ENCODE data around the gene FXYD1. TPM values are rescaled to one million over a fixed set of nuclear protein-coding genes. Genes with fewer than 3 reads are reported as not detected.

The FXYD1 gene
- polyA plus RNA-seq, 2 of the 4 experiments (the other 2 are of a cell fraction), result not detected

DNA sequence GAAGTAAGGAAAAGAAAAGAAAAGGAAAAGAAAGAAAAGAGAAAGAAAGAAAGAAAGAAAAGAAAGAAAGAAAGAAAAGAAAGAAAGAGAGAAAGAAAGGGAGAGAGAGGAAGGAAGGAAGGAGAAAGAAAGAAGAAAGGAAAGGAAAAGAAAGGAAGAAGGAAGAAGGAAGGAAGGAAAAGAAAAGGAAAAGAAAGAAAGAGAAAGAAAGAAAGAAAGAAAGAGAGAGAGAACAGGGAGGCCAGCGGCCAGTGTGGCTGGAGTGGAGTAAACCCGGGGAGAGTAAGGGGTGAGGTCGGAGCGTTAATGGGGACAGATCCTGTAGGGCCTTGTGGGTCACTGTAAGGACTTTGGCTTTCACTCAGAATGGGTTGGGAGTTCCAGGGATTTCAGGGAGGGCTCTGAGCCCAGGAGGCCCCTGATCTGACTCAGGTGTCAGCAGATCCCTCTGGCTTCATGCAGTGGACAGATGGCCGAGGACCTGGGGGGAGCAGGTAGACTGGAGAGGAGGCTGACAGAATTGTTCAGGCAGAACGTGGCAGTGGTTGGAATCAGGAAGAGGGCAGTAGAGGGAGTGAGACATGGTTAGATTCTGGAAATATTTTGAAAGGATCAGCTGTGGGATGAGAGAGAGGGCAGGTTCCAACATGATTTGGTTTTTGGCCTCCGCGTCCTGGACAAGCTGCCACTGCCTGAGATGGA lies 42.8 kb upstream of the FXYD1 start:
- H3K27ac ChIP-seq, result no peak overlapping the region
- 0 out of 3 replicates have a peak, but pooled peaks cover under 1% of the 10 kb centered on the region for H3K4me1 ChIP-seq
- POLR2A ChIA-PET, result no interaction called here
- H3K9me3 ChIP-seq, result no peaks in the 10 kb centered on the region
- DNase-seq (ENCODE audit: low read depth in 1 of 2, low spot score in 1 of 2), result no peak
- CTCF ChIA-PET, result interaction anchor here (1.0 to 6.9 kb wide), 9 partner anchors 9 to 52 kb away, joined by 3 to 67 read pairs (median 4); partner anchors contain the start of genes FXYD3 and LGI4
- no peak for FAIRE-seq
- ATAC-seq, result peak; percentile 33 to 39; a peak in 5 of 6 replicates
- TF ChIP-seq ZNF302 (CRISPR knock-in tag; IDR thresholded peaks at IDR 0.05), result no peak
- no peak for TF ChIP-seq TP53 (CRISPR knock-in tag; IDR thresholded peaks at IDR 0.05)
- no peak for TF ChIP-seq MYC (IDR thresholded peaks at IDR 0.05; ENCODE audit: borderline replicate concordance, low read length)
- TF ChIP-seq RAD21 (conservative IDR thresholded peaks at IDR 0.05 in 1 of 2, IDR thresholded peaks at IDR 0.05 in 1 of 2), result no peak
- no peak for TF ChIP-seq NR3C1 (IDR thresholded peaks at IDR 0.05)
- no peak overlapping the region for H3K4me2 ChIP-seq
- no peak overlapping the region for H3K4me3 ChIP-seq
- 60% methylated on average over 8 of the region's 8 CpGs for WGBS (ENCODE audit: missing lambda C conversion rate)

DNA sequence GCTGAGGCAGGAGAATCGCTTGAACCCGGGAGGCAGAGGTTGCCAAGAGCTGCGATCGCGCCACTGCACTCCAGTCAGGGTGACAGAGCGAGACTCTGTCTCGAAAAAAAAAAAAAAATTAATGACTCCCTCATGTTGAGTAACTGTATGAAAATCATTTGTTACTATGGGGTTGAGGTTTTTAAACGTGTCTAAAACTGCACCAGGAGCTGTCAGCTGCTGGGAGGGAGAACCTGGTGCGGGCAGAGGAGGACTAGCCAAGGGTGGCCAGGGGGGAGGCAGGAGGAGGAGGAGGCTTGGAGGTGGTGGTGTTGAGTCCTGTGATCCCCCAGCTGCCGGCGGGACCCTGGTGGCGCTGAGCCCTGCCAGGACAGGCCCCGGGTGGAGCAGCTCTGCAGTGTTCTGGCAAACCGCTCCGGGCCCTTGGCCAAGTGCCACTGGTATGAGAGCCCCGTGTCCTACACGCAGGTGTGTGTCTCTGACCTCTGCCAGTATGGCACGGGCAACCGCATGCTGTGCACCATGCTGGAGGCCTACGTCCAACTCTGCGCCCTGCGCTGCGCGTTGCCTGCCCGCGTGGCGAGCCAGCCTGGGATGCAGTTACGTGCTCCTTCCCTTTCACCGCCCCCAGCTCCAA lies 40.1 kb upstream of the FXYD1 start:
- Histone ChIP-seq H3K9me3 (no peaks in the 10 kb centered on the region), H3K4me1 (no peaks in the 10 kb centered on the region), H3K27ac (no peak overlapping the region), H3K4me2 (no peak overlapping the region), H3K4me3 (no peak overlapping the region)
- FAIRE-seq (no peak), DNase-seq (ENCODE audit: low read depth in 1 of 2, low spot score in 1 of 2) (no peak), ATAC-seq (peak; percentile 22 to 37; a peak in 4 of 6 replicates)
- 77% methylated on average over 29 of the region's 29 CpGs for WGBS (ENCODE audit: missing lambda C conversion rate)
- ChIA-PET POLR2A (interaction anchor here (1.6 kb wide), 1 partner anchor 26 kb away, joined by 5 read pairs; no protein-coding TSS in a partner anchor), CTCF (interaction anchor here (0.5 to 6.9 kb wide), 21 partner anchors 7 to 599 kb away, joined by 3 to 67 read pairs (median 4); partner anchors contain the start of genes FXYD3 and LGI4)
- TF ChIP-seq GATA3 (IDR thresholded peaks at IDR 0.05; ENCODE audit: borderline replicate concordance) (no peak), RAD21 (conservative IDR thresholded peaks at IDR 0.05 in 1 of 2, IDR thresholded peaks at IDR 0.05 in 1 of 2) (no peak), CBX8 (IDR thresholded peaks at IDR 0.05) (no peak), CEBPB (IDR thresholded peaks at IDR 0.05) (no peak), JUN (IDR thresholded peaks at IDR 0.05) (no peak), POLR2A (IDR thresholded peaks at IDR 0.05; ENCODE audit: low read length) (no peak), ZNF302 (CRISPR knock-in tag; IDR thresholded peaks at IDR 0.05) (no peak), KDM1A (IDR thresholded peaks at IDR 0.05; ENCODE audit: low read depth) (no peak), NPAS2 (CRISPR knock-in tag; IDR thresholded peaks at IDR 0.05; ENCODE audit: borderline replicate concordance) (no peak), E2F6 (IDR thresholded peaks at IDR 0.05; ENCODE audit: borderline replicate concordance, low read depth) (no peak), HDAC2 (IDR thresholded peaks at IDR 0.05) (no peak)
- TF ChIP-seq, protein P1, sequence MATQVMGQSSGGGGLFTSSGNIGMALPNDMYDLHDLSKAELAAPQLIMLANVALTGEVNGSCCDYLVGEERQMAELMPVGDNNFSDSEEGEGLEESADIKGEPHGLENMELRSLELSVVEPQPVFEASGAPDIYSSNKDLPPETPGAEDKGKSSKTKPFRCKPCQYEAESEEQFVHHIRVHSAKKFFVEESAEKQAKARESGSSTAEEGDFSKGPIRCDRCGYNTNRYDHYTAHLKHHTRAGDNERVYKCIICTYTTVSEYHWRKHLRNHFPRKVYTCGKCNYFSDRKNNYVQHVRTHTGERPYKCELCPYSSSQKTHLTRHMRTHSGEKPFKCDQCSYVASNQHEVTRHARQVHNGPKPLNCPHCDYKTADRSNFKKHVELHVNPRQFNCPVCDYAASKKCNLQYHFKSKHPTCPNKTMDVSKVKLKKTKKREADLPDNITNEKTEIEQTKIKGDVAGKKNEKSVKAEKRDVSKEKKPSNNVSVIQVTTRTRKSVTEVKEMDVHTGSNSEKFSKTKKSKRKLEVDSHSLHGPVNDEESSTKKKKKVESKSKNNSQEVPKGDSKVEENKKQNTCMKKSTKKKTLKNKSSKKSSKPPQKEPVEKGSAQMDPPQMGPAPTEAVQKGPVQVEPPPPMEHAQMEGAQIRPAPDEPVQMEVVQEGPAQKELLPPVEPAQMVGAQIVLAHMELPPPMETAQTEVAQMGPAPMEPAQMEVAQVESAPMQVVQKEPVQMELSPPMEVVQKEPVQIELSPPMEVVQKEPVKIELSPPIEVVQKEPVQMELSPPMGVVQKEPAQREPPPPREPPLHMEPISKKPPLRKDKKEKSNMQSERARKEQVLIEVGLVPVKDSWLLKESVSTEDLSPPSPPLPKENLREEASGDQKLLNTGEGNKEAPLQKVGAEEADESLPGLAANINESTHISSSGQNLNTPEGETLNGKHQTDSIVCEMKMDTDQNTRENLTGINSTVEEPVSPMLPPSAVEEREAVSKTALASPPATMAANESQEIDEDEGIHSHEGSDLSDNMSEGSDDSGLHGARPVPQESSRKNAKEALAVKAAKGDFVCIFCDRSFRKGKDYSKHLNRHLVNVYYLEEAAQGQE (IDR thresholded peaks at IDR 0.05), result no peak

GRCh38 chr19:35099155-35099896 lies 39.3 kb upstream of the FXYD1 start:
- FAIRE-seq (no peak), ATAC-seq (peak; percentile 31 to 40; a peak in 4 of 6 replicates)

More at GRCh38 chr19:35099155-35099896, 39.3 kb upstream of the FXYD1 start:
- Histone ChIP-seq H3K4me1 (no peaks in the 10 kb centered on the region), H3K4me2 (no peak overlapping the region), H3K27ac (no peak overlapping the region), H3K9me3 (no peaks in the 10 kb centered on the region), H3K4me3 (no peak overlapping the region)
- ChIA-PET POLR2A (interaction anchor here (1.6 kb wide), 1 partner anchor 25 kb away, joined by 5 read pairs; no protein-coding TSS in a partner anchor), CTCF (interaction anchor here (0.7 to 6.9 kb wide), 18 partner anchors 8 to 169 kb away, joined by 3 to 67 read pairs (median 4); partner anchors contain the start of genes FXYD3, FXYD7 and LGI4)
- no peak for DNase-seq (ENCODE audit: low read depth in 1 of 2, low spot score in 1 of 2)
- TF ChIP-seq, protein P2, sequence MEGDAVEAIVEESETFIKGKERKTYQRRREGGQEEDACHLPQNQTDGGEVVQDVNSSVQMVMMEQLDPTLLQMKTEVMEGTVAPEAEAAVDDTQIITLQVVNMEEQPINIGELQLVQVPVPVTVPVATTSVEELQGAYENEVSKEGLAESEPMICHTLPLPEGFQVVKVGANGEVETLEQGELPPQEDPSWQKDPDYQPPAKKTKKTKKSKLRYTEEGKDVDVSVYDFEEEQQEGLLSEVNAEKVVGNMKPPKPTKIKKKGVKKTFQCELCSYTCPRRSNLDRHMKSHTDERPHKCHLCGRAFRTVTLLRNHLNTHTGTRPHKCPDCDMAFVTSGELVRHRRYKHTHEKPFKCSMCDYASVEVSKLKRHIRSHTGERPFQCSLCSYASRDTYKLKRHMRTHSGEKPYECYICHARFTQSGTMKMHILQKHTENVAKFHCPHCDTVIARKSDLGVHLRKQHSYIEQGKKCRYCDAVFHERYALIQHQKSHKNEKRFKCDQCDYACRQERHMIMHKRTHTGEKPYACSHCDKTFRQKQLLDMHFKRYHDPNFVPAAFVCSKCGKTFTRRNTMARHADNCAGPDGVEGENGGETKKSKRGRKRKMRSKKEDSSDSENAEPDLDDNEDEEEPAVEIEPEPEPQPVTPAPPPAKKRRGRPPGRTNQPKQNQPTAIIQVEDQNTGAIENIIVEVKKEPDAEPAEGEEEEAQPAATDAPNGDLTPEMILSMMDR (IDR thresholded peaks at IDR 0.05), result no peak
- TF ChIP-seq TP53 (CRISPR knock-in tag; IDR thresholded peaks at IDR 0.05), result no peak
- no peak for TF ChIP-seq HOXA7 (CRISPR knock-in tag; IDR thresholded peaks at IDR 0.05)
- TF ChIP-seq ZFP36 (IDR thresholded peaks at IDR 0.05; ENCODE audit: borderline replicate concordance, partially characterized antibody), result no peak
- no peak for TF ChIP-seq MYC (IDR thresholded peaks at IDR 0.05; ENCODE audit: borderline replicate concordance, low read length)
- TF ChIP-seq FOXS1 (CRISPR knock-in tag; IDR thresholded peaks at IDR 0.05), result no peak
- 53% methylated on average over 13 of the region's 21 CpGs for WGBS (ENCODE audit: missing lambda C conversion rate)

Data from A549 (cell line).